NCI-H1417 treated with DMSO at 0.1 percent for 48 hours (cell line): ENCODE measurements around the gene PLEKHA7.
A peak's percentile ranks its signal among the peaks of the same experiment; 100 is the strongest.

Experiments
- DNase-seq: peaks from one replicate; lab custom pipeline; 2025; lab: John Stamatoyannopoulos, UW

Gene PLEKHA7

DNA sequence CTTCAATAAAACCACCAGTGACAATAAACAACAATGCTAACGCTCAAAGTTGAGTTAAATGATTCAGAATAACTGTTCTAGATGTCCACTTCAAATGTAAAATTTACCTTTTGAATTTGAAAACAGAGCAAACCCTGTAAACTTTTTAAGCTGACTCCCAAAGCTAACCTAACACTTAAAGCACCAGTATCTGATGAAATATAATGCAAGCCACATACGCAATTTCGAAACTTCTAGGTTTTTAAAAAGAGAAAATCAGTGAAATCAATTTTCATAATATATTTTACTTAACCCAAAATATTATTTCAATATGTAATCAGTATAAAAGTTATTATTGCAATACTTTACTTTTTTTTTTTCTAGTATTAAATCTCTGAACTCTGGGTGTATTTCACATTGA is 71.3 kb downstream of the PLEKHA7 start:
- DNase-seq: no peak

GRCh38 chr11:16942342-16942741 is 71.9 kb downstream of the PLEKHA7 start:
- no peak for DNase-seq

- DNase-seq: no peak
Measured at GRCh38 chr11:16941935-16942334, 72.3 kb downstream of the PLEKHA7 start.

DNA sequence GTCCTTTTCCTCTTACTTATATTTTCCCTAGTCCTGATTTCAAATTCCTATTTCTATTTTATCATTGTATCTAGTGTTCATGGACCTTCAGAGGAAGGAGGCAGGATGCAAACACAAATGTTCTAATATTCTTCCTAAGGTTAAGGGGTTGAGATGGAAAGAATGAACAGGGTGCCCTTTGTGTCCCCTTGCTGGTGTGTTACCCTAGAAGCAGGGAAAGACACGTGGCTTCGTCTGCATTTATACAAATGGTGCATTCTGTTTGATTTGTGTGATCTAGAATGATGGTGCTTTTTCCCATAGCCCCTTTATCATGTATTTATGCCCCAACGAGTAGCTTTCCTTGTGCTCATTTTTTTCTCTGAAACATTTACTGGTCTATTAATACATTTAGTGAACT is 76.2 kb downstream of the PLEKHA7 start:
- DNase-seq: no peak

GRCh38 chr11:16936643-16937042 is 77.6 kb downstream of the PLEKHA7 start:
- DNase-seq: no peak

GRCh38 chr11:16935518-16936302 is 78.5 kb downstream of the PLEKHA7 start:
- no peak for DNase-seq

DNA sequence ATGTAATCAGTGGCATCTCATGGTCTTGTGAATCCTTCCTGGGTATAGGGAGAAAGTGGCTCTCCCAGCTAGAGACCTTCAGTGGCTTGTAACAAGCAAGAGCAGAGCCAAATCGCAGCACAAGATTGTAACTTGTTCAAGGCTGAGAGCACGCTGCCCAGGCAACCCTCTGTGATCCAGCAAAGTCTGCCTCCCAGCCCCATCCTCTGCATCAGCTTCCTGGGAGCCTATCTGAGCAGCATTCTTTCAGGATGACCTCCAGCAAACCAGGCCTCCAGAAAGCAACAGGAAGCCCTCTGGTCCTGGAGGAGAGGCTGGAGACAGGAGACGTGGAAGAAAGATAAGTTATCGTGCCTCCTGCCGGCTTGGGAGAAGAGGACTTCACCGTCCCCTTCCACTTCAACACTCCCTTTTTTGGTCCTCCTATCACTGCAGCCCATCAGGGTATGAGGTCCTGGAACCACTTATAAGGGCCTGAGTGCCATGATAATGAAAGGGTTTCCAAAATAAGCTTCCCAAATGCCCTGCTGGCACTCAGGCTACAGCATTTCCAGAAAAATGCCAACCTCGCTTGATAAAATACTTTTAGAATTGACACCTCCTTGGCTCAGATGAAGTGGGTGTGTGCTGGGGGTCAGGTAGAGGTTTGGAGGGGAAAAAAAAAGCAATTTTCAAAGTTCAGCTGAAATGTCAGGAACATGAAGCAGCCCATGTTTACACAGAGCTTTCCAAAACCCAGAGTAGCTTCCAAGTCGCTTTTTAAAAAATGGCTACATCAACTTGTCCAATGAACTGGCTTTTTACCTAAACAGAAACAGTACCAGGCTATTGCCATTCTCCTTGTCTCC is 80.2 kb downstream of the PLEKHA7 start:
- no peak for DNase-seq

- no peak for DNase-seq
Measured at GRCh38 chr11:16933291-16933690, 80.9 kb downstream of the PLEKHA7 start.

- no peak for DNase-seq
Measured at GRCh38 chr11:16928044-16928443, 86.2 kb downstream of the PLEKHA7 start.

DNA sequence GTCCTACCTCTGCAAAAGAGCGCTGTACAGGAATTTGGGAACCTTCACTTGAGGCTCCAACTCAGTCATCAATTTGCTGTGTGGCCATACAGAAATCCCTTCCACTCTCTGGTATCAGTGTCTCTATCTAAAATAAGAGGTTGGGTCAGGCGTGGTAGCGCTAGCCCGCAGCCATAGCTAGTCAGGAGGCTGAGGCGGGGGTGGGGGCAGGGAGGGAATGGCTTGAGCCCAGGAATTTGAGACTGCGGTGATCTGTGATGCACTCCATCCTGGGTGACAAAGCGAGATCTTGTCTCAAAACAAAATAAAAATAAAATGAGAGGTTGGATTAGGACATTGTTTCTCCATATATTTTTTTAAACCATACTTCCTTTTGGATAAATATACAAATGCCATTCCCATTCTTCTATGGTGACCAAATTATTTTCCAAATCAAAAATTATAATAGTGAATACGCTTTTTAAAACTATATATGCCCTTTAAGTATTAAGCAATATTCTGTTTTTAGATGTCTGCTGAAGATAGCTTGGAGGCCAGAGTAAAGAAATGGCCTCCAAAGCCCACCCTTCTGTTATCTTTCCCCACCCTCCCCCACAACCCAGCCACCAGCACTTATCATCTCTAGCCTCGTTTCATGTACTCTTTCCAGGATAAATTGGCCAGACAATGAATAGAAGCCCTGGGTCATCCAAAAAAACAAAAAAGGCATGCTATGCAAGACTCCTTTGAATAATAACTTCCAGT is 87.2 kb downstream of the PLEKHA7 start:
- no peak for DNase-seq

DNA sequence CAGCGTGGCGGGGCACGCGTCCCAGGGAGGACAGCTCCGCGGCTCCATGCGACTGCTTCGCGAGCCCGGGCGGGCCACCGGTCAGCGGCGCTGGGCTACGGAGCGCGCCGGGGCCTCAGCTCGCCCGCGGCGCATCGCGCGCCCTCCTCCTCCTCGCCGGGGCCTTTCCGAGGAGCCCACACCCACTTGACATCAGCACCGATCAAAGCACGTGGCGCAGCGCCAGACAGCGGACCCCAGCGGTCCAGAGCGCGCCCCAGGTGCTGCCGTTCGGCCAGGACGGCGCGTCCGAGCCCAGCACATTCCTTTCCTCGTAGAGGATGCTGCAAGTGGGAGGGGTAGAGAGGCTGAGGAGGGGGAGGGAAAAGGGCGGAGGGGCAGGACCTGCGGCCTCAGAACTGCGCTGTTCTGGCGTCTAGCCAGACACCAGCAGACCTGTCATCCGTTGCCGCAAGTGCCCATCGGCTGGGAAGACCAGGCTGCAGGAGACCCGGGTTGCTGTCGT is 88.6 kb downstream of the PLEKHA7 start:
- DNase-seq: no peak

GRCh38 chr11:16924826-16925560 is 89.2 kb downstream of the PLEKHA7 start:
- no peak for DNase-seq

- DNase-seq: no peak
Measured at GRCh38 chr11:16924462-16924825, 89.8 kb downstream of the PLEKHA7 start.

GRCh38 chr11:16923987-16924386 is 90.2 kb downstream of the PLEKHA7 start:
- no peak for DNase-seq

DNA sequence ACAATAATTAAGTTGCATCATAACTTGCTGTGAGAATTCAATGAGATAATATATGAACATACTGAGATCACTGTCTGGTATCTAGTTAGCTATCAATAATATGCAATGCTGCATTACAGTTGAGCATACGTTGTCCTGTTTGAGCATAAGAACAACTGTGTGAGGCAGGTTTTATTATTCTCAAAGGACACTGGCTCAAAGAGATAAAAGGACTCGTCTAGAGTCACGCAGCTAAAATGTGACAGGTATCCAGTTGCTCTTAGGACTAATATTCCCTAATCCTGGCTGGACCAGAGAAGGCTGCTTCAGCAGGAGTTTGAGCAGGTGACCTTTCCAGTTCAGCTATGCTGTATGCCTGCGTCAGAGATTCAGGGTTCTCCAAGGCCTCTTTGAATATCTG is 92.5 kb downstream of the PLEKHA7 start:
- no peak for DNase-seq

DNA sequence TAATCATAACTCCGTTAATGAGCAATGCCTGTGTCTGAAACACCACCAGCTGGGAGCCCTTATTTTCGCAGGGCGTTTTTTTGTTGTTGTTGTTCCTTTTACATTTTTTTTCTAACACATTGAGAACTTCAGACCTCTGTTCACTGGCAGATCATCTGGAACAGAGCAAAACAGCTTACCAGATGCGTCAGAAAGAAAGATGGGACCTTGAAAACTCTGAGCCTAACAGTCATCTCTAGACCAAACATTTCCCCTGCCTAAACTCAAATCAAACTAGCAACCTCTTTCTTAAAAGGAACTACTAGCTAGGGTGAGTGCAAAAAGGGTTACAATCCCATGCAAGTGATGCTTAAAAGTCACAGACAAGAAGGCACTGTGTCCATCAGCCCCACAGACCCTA is 93.2 kb downstream of the PLEKHA7 start:
- DNase-seq: no peak

DNA sequence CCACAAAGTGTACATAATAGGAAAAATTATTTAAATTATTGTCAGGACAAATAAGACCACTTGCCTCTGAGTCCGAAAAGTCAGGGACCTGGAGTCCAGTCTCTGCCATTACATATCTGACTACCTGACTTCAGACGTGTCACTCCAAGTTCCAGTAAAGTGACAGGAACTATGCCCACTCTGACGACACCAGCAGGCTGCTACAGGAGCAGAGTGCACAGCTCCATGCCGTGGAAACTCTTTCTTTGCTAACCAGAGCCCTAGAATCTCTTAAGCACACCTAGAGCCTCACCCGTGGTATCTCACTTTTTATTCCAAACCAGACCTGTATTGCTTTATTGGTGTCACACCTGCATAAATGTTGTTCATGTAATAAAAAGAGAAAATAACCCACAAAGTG is 93.7 kb downstream of the PLEKHA7 start:
- no peak for DNase-seq

- peak; percentile 70 for DNase-seq
Measured at GRCh38 chr11:16918543-16919182, 95.6 kb downstream of the PLEKHA7 start.

DNA sequence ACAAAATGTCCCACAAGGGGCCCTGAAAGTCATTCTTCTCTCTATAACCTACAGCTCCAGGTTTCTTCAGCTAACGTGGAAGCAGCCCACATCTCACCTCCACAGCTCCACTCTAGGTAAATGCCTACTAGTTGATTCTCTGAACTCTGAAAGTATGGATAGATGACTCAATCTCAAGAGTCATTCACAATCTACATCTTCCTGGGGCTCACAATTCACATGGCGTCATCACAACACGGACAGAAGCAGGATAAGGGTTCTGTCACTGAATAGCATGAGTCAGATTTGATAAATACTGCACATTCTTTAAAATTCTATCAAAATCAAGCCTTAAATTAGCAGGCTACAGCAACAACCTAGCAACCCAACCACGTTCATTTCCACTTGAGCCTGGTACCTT is 96.3 kb downstream of the PLEKHA7 start:
- DNase-seq: no peak

GRCh38 chr11:16912692-16913111 is 101.5 kb downstream of the PLEKHA7 start:
- no peak for DNase-seq

DNA sequence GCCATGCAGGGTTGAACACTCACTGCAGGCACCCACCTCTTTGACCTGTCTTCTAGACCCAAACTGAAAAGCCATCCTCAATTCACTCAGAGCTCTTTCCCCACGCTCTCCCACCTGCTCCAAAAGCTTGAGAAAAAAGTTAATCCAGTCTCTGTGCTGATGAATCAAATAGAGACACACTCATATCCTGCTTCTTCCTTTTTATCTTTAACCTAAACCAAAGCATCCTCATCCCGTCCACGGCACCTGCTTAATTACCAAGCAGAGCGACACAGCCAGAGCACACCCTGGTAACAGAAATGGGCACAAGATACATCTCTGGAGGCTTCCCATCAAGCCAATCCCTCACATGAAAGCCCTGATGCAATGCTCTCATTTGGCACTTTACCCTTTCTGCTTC is 102.6 kb downstream of the PLEKHA7 start:
- no peak for DNase-seq
